ENCODE data around the gene BMP8B. TPM values are rescaled to one million over a fixed set of nuclear protein-coding genes. Genes with fewer than 3 reads are reported as not detected.
"Not testable (repeated sequence)": the region's sequence is repeated elsewhere in the genome, so short reads cannot be mapped to it uniquely, and the experiment has no call there.

Gene BMP8B
- total RNA-seq, 8 experiments from 2014 or later: 0.20 to 3.5 (median 1.1) TPM

DNA sequence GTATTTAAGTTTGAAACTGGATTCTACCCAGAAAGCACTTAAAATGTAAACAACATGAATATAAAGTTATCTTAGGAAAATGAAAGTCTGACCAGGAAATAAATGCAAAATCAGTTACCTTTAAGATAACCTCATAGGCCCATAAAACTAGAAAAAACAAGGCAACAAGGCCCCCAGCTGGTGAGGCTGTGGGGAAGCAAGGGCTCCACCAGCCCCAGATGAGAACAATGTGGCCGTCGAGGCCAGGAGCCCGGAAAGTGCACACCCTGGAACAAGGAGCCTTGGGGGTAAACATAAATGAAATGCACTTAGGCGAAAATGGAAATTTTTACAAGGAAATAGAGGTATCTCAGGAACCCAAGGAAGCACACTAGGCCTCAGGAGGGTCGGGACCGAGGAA is 37.9 kb upstream of the BMP8B start:
- 28 to 100% (median 72%) methylated on average over 1 to 6 of the region's 6 CpGs; no CpG with 5 or more reads in 1 of the 10 experiments for WGBS, 10 experiments
- peak in 1 of 8 experiments; percentile 80 for ATAC-seq (replicated peaks in 6 of 8)
- in situ Hi-C loops (cut with MboI; ENCODE audit: low pct_unique_long_range_greater_than_20kb in 2 of 9, low sequenced_read_pairs in 9 of 9, unreplicated experiment in 9 of 9): loop anchor here in 2 of 9 experiments (10.0 kb wide), 2 partner anchors 68 to 138 kb away; no protein-coding TSS in a partner anchor

DNA sequence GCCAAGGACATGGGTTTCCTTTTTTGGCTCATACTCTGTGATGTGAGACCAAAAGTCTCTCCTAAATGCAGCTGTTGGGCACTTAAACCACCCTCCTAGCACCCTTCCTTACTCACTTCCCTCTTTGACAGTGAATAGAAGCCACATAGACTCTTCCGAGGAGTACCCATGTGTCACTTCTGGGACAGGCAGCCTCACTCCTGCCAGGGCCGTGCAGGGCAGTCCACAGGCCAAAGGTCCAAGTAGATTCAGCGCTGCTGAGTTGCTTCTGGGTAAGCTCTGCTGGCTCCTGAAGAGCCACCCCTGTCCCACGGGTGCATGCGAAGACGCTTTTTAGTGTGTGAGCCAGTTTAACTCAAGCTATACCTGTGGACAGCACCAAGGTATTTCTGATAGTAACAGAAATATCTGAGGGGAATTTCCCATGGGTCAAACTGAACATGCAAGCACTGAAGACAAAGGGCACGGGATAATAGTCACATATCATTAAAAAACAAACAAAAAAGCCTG is 36.8 kb upstream of the BMP8B start:
- no peak overlapping the region for H3K4me3 ChIP-seq
- WGBS, 10 experiments: 10 to 100% (median 94%) methylated on average over 1 to 7 of the region's 7 CpGs; no CpG with 5 or more reads in 3 of the 10 experiments
- in situ Hi-C loops (cut with MboI; ENCODE audit: low pct_unique_long_range_greater_than_20kb in 2 of 9, low sequenced_read_pairs in 9 of 9, unreplicated experiment in 9 of 9): loop anchor here in 2 of 9 experiments (10.0 kb wide), 2 partner anchors 69 to 139 kb away; no protein-coding TSS in a partner anchor
- H3K27ac ChIP-seq: no peak overlapping the region
- peaks cover 0 to 7% of the 10 kb centered on the region in 2 donors for H3K4me1 ChIP-seq (replicated peaks in 1 of 2)
- no peak for ATAC-seq (replicated peaks in 6 of 8)

More for the DNA sequence above, 37.9 kb upstream of the BMP8B start:
- Histone ChIP-seq H3K4me3 (no peak overlapping the region), H3K27ac (no peak overlapping the region), H3K4me1 (replicated peaks in 1 of 2) (peaks cover 0 to 8% of the 10 kb centered on the region in 2 donors)

DNA sequence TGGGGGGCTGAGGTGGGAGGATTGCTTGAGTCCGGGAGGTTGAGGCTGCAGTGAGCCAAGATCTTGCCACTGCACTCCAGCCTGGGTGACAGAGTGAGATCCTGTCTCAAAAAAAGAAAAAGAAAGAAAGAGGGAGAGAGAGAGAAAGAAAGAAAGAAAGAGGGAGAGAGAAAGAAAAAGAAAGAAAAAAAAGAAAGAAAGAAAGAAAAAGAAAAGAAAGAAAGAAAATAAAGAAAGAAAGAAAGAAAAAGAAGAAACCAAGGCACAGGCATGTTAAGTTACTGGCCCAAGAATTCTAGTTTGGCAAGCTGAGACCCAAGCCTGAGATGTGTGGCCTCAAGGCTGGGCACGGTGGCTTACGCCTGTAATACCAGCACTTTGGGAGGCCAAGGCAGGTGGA is 34.8 kb upstream of the BMP8B start:
- WGBS, 10 experiments: 77 to 100% (median 89%) methylated on average over 1 to 3 of the region's 3 CpGs; no CpG with 5 or more reads in 1 of the 10 experiments
- not testable (repeated sequence) for H3K4me1 ChIP-seq (replicated peaks in 1 of 2); H3K27ac ChIP-seq; ATAC-seq (replicated peaks in 6 of 8); H3K4me3 ChIP-seq
- in situ Hi-C loops (cut with MboI; ENCODE audit: low pct_unique_long_range_greater_than_20kb in 2 of 9, low sequenced_read_pairs in 9 of 9, unreplicated experiment in 9 of 9): loop anchor here in 6 of 9 experiments (10.0 to 25.0 kb wide), 4 partner anchors 71 to 164 kb away; partner anchors contain the start of gene MFSD2A (in 2 of the 6)

DNA sequence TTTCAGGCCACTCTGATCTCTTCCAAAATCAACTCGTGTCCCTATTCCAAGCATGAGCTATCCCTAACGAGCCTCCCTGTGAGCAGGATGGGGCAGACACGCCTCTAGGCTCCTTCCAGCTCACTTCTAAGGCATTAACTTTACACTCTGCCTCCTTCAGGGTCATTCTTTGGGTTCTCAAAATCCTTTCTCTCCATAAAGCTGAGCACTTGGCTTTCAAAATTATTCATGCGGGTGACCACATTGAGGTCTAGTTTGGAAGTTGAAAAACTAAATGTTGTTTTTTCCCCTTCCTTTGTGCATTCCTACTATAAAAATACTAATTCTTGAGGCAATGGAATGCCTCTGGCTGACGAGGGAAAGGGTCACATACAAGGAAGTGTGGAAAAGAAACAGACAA is 33.5 kb upstream of the BMP8B start:
- no peak overlapping the region for H3K27ac ChIP-seq
- no peak overlapping the region for H3K4me3 ChIP-seq
- H3K4me1 ChIP-seq (replicated peaks in 1 of 2): no peaks in the 10 kb centered on the region
- in situ Hi-C loops (cut with MboI; ENCODE audit: low pct_unique_long_range_greater_than_20kb in 2 of 9, low sequenced_read_pairs in 9 of 9, unreplicated experiment in 9 of 9): loop anchor here in 6 of 9 experiments (10.0 to 25.0 kb wide), 4 partner anchors 73 to 165 kb away; partner anchors contain the start of gene MFSD2A (in 2 of the 6)
- 31 to 78% (median 51%) methylated on average over 2 to 5 of the region's 5 CpGs; no CpG with 5 or more reads in 1 of the 10 experiments for WGBS, 10 experiments
- ATAC-seq (replicated peaks in 6 of 8): no peak

DNA sequence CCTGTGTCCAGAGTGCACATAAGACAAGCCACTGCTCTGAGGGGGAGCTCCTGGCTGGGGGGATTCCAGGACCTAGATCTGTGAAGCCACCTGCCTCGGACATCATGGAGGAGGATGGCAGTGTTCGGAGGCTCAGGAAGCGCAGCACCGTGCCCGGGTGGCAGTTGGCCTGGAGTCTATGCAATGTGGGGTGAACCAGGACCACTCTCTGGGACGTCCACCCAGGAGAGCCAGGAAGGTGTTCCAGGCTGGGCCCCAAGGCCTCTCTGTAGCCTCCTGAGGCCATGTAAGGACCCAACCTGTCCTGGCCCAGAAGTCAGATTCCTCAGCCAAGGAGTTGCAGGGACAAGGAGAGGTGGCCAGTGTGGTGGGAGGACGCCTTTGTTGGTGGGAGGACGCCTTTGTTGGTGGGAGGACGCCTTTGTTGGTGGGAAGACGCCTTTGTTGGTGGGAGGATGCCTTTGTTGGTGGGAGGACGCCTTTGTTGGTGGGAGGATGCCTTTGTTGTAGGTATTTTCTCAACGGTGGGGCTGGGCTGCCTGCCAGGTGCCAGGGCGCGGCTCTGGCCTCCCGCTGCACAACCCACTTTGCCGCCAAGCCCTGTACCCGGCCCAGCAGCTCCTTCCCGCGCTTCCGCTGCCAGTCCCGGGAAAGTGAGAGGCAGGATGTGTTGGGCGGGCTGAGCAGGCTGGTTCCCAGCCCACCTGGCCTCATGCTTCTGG is 30.6 kb upstream of the BMP8B start:
- Histone ChIP-seq H3K4me3 (no peak overlapping the region), H3K4me1 (replicated peaks in 1 of 2) (peaks cover 0 to 5% of the 10 kb centered on the region in 2 donors), H3K27ac (no peak overlapping the region)
- 51 to 100% (median 92%) methylated on average over 1 to 20 of the region's 22 CpGs; no CpG with 5 or more reads in 2 of the 10 experiments for WGBS, 10 experiments
- no peak for ATAC-seq (replicated peaks in 6 of 8)
- in situ Hi-C loops (cut with MboI; ENCODE audit: low pct_unique_long_range_greater_than_20kb in 2 of 9, low sequenced_read_pairs in 9 of 9, unreplicated experiment in 9 of 9): loop anchor here in 7 of 9 experiments (5.0 to 25.0 kb wide), 4 partner anchors 143 to 168 kb away; partner anchors contain the start of gene MFSD2A (in 2 of the 7)

DNA sequence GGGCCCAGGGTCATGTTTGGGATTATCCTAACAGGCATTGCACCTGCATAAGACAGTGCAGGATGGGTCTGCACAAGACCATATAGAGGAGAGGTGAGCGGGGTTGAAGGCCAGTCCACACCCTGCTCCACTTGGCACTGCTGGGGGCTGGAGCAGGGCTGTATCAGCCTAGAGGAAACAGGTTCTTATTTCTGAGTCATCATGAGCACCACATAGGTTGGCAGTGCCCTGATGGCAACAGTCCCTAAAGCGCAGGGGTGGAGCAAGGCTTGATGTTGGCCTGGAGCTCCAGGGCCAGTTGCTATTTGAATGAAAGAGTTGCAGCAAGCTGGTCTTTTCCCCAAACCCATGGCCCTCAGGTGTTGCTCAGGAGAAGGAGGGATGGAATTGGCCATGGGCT is 29.8 kb upstream of the BMP8B start:
- no peak overlapping the region for H3K27ac ChIP-seq
- no peak for ATAC-seq (replicated peaks in 6 of 8)
- H3K4me1 ChIP-seq (replicated peaks in 1 of 2): peaks cover 0 to 5% of the 10 kb centered on the region in 2 donors
- WGBS, 10 experiments: 90 to 100% (median 100%) methylated on average over 1 to 2 of the region's 2 CpGs; no CpG with 5 or more reads in 6 of the 10 experiments
- in situ Hi-C loops (cut with MboI; ENCODE audit: low pct_unique_long_range_greater_than_20kb in 2 of 9, low sequenced_read_pairs in 9 of 9, unreplicated experiment in 9 of 9): loop anchor here in 7 of 9 experiments (5.0 to 25.0 kb wide), 4 partner anchors 144 to 169 kb away; partner anchors contain the start of gene MFSD2A (in 2 of the 7)
- H3K4me3 ChIP-seq: no peak overlapping the region

DNA sequence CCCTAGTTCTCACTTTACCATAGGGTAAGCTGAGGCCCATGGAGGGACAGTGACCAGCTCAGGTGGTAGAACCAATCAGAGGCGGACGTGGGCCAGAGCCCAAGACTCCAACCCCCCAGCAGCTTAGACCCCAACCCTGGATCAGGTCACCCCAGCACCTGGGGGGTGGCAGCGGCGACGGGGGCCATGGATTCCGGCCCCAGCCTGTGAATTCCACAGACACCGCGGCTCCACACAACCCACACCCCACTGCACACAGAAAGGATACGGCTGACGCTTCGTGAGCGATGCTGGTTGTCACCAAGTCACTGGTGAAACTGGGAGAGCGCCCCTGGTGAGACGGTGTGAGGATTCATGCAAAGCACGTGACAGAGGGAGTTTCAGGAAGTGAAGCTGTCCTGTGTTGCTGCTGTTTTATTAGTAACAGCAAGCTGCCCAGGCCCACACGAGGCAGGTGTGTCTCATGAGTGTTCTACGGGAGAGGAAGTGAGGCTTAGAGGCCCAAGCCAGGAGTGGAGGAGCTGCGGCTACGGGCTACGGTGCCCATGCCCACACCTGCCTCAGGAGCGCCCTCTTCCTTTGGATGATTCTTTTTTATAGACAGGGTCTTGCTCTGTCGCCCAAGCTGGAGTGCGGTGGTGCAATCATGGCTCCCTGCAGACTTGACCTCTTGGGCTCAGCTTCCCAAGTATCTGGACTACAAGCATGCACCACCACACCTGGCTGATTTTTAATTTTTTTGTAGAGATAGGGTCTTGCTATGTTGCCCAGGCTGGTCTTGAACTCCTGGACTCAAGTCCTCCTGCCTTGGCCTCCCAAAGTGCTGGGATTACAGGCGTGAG is 28.6 kb upstream of the BMP8B start:
- 40 to 90% (median 85%) methylated on average over 1 to 9 of the region's 24 CpGs; no CpG with 5 or more reads in 3 of the 10 experiments for WGBS, 10 experiments
- not testable (repeated sequence) for H3K4me1 ChIP-seq (replicated peaks in 1 of 2); H3K27ac ChIP-seq; H3K4me3 ChIP-seq
- in situ Hi-C loops (cut with MboI; ENCODE audit: low pct_unique_long_range_greater_than_20kb in 2 of 9, low sequenced_read_pairs in 9 of 9, unreplicated experiment in 9 of 9): loop anchor here in 7 of 9 experiments (5.0 to 25.0 kb wide), 4 partner anchors 145 to 170 kb away; partner anchors contain the start of gene MFSD2A (in 2 of the 7)
- ATAC-seq (replicated peaks in 6 of 8): peak in 3 of 8 experiments; percentile 31 to 78 (median 68)

DNA sequence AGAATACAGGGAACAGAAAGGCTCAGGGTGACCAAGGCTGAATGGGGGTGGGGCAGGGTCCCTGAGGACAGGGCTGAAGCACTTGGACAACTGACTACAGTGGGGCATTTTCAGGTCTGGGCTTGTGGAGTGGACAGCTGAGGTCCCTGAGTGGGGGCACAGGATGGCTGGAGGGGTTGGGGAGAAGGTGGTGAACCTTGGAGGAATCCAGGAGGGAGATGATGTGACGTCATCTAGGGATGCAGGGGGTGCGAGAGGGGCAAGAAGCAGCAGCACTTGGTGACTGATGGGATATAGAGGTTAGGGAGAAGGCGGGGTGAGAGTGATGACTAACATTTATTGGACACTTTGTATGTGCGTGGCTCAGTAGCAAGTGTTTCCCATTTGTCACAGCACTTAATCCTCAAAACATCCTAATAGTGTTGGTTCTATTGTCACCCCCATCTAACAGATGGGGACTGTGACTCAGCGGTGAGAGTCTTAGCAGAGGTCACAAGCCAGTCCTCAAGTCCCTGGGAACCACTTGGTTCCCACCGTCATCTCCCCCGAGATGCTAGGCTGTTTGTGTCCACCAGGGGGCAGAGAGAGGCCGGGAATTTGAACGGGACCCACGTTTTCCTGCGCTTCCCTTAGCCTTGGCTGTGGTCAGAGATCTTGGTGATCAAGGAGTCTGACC is 27.9 kb upstream of the BMP8B start:
- Histone ChIP-seq H3K4me1 (replicated peaks in 1 of 2) (peaks cover 0 to 5% of the 10 kb centered on the region in 2 donors), H3K4me3 (no peak overlapping the region), H3K27ac (no peak overlapping the region)
- in situ Hi-C loops (cut with MboI; ENCODE audit: low pct_unique_long_range_greater_than_20kb in 2 of 9, low sequenced_read_pairs in 9 of 9, unreplicated experiment in 9 of 9): loop anchor here in 7 of 9 experiments (5.0 to 25.0 kb wide), 4 partner anchors 146 to 171 kb away; partner anchors contain the start of gene MFSD2A (in 2 of the 7)
- ATAC-seq (replicated peaks in 6 of 8): peak; percentile 87 to 95 (median 92)
- 0 to 70% (median 31%) methylated on average over 1 to 4 of the region's 11 CpGs; no CpG with 5 or more reads in 4 of the 10 experiments for WGBS, 10 experiments

DNA sequence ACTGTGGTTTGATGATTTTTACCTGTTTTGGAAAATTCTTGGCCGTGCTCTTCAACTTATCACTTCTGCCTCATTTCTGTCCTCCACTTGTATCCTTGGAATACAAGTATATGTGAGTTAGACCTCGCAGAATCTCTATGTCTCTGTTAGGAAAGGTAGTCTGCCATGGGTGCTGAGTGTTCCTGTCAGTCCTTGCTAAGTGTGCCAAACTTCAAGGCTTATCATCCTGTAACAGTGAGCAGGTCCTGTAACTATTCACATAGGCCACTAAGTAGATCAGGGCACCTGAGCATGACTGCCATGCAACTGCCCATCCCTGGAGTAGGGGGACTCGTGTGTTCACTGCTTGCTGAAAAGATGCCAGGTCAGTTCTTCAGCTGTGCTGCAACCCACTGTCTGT is 24.2 kb upstream of the BMP8B start:
- WGBS, 10 experiments: 56 to 100% (median 75%) methylated on average over 1 to 3 of the region's 3 CpGs; no CpG with 5 or more reads in 3 of the 10 experiments
- no peak overlapping the region for H3K4me3 ChIP-seq
- H3K4me1 ChIP-seq (replicated peaks in 1 of 2): peaks cover 0 to 5% of the 10 kb centered on the region in 2 donors
- ATAC-seq (replicated peaks in 6 of 8): no peak
- H3K27ac ChIP-seq: no peak overlapping the region
- in situ Hi-C loops (cut with MboI; ENCODE audit: low pct_unique_long_range_greater_than_20kb in 2 of 9, low sequenced_read_pairs in 9 of 9, unreplicated experiment in 9 of 9): loop anchor here in 6 of 9 experiments (10.0 to 25.0 kb wide), 3 partner anchors 149 to 174 kb away; partner anchors contain the start of gene MFSD2A (in 2 of the 6)

DNA sequence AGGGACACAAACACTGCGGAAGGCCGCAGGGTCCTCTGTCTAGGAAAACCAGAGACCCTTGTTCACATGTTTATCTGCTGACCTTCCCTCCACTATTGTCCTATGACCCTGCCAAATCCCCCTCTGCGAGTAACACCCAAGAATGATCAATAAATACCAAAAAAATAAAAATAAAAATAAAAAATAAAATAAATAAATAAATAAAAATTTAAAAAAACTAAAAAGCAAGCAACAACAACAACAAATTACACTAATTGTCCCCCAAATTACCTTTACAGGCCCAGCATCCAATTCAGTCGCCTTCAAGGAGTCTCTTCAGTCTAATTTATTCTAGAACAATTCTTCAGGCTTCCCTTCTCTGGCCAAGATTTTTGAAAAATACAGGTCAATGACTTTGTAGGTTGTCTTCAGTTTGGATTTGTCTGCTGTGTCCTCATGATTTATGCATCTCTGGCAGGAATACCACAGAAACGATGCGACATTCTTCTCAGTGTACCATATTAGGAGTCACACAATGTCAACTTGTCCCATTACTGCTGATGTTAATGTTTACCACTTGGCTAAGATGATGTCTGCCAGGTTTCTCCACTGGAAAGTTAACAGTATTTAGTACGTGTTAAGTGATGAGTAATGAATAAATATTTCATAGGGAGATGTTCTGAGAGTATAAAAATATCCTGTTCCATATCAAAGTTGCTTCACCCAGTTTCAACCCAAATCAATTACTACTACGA is 20.3 kb upstream of the BMP8B start:
- 7 to 94% (median 84%) methylated on average over 4 to 6 of the region's 8 CpGs; no CpG with 5 or more reads in 1 of the 10 experiments for WGBS, 10 experiments

DNA sequence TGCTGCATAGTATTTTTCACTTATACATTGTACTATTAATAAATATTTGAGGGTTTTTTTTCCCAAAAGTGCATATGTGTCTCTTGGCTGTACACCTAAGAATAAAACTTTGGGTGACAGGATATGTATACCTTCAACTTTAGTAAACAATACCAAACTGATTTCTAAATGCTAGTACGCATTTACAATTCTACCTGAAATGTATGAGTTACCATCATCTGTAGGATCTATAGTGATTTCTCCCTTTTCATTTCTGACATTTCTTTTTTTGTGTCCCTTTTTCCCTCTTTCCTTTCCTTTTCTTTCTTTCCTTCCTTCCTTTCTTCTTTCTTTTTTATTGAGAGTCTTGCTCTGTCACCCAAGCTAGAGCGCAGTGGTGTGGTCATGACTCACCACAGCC is 16.7 kb upstream of the BMP8B start:
- no peak for ATAC-seq (replicated peaks in 6 of 8)
- WGBS, 10 experiments: 74 to 100% (median 96%) methylated on average over 1 to 2 of the region's 2 CpGs
- H3K4me1 ChIP-seq (replicated peaks in 1 of 2): peaks cover 0 to 2% of the 10 kb centered on the region in 2 donors
- H3K27ac ChIP-seq: no peak overlapping the region
- in situ Hi-C loops (cut with MboI; ENCODE audit: low pct_unique_long_range_greater_than_20kb in 2 of 9, low sequenced_read_pairs in 9 of 9, unreplicated experiment in 9 of 9): loop anchor here in 4 of 9 experiments (25.0 kb wide), 2 partner anchors 157 to 182 kb away; partner anchors contain the start of gene MFSD2A (in 2 of the 4)
- H3K4me3 ChIP-seq: no peak overlapping the region

More for the DNA sequence above, 20.3 kb upstream of the BMP8B start:
- Histone ChIP-seq H3K27ac (no peak overlapping the region), H3K4me3 (no peak overlapping the region), H3K4me1 (replicated peaks in 1 of 2) (no peaks in the 10 kb centered on the region)
- no peak for ATAC-seq (replicated peaks in 6 of 8)
- in situ Hi-C loops (cut with MboI; ENCODE audit: low pct_unique_long_range_greater_than_20kb in 2 of 9, low sequenced_read_pairs in 9 of 9, unreplicated experiment in 9 of 9): loop anchor here in 4 of 9 experiments (25.0 kb wide), 2 partner anchors 153 to 178 kb away; partner anchors contain the start of gene MFSD2A (in 2 of the 4)

Data from motor neuron (in vitro differentiated cells).